Eye (tissue), 1 donor: ENCODE data around the gene WBP1L.

Experiments used
- DNase-seq: peaks from one replicate; pipeline ENCODE4 v3.0.0-alpha.2; 2015

WBP1L gene

DNA sequence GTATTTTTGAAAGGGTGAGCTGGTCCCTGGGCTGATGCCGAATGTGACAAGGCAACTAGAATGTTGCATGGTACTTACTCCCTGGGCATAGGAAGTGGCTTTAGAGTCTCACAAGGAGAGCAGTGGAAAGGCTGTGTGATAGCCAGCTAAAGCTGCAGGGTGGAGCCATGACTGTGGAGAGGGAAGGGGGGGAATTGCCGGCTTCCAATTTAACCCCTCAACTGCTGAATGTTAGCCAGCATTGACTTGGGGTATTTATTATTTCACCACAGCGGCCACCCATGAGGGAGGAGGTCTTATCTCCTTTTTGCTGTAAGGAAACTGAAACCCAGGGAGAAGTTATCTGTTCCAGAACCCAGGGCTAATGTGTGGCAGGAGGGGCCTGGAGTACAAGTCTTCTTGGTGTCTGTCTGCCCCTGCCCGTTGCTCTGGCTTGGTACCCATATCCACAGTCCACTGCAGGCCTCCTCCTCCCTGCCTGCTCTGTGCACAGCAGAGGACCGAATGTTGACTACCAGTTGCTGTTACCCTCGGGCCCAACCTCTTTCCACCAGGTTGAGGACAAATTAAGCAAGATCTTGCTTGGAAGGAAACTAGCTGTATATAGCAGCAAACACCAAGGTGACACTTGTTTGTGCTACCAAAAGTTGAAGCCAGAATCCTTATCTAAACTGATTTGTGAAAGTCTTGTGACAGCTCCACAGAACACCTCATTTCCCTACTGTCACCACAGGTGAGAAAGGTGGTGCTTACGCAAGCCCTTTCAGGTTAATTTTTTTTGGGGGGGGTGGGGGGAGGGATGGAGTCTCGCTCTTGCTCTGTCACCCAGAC lies 37.6 kb downstream of the WBP1L start:
- no peak for DNase-seq

DNA sequence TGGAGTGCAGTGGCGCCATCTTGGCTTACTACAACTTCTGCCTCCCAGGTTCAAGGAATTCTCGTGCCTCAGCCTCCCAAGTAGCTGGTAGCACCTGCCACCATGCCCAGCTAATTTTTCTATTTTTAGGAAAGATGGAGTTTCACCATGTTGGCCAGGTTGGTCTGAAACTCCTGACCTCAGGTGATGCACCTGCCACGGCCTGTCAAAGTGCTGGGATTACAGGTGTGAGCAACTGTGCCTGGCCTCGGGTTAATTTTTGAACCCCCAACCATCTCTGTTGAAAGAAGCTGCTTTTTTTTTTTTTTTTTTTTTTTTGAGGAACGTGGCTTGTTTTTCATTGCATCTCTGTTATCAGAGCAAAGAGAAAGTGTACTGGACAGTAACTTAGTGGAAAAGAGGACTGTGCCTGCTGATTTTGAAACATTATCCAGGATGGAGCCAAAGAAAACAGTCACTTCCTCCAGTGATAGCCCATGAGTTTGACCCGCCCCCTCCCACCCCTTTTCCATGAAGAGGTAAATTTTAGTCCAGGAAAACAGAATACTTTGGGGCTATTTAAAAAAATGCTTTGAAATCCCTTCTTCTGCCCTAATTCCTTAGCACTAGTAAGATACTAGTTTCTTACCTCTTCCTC lies 38.3 kb downstream of the WBP1L start:
- DNase-seq: no peak

DNA sequence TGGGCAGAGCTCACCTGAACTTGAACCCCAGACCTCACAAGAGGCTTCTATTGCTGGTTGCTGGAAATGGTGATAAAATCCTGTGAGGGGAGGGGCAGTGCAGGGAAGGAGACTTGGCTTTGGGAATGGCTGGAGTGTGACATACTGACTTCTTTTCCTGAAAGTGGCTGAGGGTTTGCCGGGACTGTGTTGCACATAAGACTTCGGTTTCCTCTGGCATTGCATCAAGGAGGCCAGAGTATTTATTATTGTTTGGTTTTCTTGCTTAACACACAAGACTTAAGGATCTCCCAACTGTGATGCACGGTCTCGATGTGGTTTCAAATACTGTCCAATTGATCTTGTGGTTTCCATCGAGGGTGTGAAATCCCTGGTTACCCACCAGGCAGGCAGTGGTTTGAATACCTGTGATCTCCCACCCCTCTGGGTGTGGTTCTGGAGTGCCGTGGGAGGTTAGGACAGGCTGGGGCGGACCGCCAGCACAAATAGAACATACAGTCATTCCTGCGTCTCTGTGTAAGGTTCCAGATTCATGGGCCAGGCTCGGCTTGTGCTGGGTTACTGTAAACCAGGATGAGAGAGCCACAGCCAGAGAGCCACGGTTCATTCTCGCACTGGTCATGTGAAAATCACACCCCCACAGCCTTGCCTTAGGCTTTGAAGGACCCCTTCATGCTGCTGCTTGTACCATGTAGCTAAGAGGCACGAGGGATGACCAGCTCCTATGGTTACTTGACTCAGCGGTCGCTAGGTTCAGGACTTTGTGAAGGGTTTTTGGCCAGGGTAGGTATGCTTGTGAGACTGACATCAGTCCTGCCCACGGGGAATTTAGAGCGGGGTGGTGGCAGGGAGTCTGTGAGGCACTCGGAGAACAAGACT lies 39.2 kb downstream of the WBP1L start:
- DNase-seq: no peak

DNA sequence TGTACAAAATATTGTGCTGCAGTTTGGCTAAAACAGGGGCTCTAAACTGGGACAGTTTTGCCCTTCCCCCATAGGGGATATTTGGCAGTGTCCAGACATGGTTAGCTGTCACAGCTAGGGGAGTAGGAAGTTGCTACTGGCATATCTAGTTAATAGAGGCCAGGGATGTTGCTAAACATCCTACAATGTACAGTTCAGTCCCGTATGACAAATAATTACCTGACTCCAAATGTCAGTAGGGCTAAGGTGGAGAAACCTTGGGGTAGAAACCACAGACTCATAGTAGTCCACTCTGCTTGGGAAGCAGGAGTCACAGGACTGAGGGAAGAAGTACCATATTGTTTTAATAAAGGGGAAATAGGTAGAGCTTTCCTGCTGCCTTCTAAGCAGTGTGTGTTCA lies 39.8 kb downstream of the WBP1L start:
- DNase-seq: no peak

DNA sequence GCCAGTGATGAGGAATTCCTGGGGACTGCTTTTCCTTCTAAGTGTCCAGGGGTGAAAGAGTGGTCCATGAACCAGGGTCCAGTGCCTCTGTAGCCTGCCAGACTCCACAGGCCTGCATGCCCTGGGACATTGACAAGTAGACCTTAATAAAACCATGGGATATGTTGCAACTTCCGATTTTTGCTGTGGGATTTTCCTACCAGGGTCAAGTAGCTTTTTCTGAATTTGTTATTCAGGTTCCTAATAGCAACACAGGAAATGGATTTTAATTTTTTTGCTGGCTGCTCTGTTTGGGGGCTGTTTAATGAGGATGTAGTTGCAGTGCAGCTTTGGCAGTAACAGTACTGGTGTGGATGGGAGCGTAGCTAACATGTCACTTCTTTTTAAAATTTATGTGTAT lies 42.1 kb downstream of the WBP1L start:
- no peak for DNase-seq

DNA sequence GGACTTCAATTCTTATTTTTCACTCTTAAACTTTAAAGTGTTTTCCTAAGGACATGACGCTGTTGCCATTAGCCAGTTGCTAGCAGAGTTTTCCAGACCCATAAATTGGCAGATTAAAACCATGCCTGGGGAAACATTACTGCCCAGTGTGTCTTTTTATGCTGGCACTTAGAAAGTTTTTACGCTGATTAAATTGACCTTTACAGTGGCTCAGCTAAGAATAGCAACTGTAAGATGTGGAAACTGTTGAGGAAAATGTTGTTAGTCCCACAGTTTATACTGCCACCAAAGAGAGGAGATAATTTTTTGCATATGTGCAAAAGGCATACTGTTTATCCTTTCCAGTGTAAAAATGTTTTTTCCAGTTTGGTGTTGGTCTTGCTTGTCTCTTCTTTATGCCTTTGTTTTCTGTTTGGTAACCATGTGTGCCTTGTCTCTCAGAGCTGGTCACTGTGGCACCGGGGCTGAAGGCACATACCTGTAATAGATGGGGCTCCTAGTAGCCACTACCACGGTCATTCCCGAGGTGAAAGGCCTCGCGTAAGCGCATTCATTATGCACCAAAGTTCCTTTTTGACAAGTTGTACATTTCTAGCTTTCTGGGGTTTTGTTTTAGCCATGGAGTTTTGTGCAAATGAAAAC lies 48.1 kb downstream of the WBP1L start:
- no peak for DNase-seq

DNA sequence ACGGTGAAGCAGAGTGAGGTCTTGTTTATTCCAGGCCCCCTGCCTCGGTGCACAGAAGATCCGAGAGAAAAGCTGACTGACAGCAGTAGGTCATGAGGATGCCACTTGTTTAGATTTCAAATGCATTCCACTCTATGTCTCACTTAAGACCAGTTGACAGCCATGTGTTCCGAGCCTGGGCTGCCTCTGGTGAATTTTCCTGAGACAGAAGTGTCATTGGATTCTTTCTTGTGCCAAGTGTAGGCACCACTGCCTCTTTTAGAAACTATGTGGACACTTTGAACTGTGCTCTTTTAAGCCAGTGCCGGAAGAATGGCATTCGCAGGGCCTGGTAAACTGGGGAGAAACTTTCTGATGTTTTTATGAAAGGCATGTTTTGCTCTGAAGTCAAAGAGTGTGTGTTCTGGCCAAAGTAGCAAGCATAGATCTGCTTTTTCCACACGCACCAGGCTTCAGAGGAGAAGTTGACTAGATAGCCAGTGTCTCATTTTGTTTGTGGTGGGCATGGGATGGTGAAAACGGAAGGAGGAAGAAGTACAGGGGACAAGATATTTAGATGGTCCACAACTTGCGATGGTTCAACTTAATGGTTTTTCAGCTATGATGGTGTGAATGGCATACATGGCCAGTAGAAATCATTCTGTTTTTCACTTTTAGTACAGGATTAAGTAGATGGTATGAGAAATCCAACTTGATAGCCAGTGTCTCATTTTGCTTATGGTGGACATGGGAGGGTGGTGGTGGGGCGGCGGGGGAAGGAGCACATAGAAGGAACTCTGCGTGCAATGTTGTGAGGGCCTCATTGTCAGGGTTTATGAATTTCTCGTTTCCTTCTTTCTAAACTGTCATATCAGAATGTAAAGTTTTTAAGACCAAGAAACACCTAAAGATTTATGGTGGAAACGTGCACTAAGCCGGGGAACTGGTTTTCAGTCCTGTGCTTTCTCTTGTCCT lies 52.0 kb downstream of the WBP1L start:
- DNase-seq: no peak

DNA sequence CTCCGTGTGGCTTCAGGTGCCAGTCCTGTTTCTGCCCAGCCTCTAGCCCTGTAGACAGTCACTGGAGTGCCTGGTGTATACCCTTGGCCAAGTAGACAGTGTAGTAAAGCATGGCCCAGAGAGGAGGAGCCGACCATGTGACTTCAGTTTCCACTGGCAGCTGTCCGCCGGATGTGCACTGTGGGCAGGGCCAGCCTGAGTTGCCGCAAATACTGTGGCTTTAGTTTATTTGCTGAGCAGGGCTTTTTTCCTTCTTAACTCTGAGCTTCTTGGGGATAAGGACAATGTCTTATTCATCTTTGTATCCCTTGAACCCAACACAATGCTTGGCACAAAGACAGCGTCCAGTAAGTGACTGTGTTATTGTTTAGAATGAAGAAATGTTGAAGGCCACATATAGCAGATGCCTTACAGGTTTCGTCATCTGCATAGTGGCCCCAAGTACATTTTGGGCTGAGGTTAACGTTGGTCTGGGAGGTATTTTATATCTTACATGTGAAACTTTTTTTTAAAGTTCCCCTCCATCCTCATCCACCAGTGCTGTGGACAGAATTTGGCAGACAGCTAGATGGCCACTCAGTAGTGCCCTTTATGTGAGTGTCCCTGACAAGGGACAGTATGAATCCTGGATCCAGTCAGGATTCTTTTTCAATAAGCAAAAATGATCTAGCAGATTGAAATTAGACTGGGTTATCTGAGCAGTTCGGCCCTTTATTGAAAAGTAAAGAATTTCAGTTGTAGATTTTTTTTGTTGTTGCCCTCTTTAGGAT lies 52.8 kb downstream of the WBP1L start:
- DNase-seq: no peak

DNA sequence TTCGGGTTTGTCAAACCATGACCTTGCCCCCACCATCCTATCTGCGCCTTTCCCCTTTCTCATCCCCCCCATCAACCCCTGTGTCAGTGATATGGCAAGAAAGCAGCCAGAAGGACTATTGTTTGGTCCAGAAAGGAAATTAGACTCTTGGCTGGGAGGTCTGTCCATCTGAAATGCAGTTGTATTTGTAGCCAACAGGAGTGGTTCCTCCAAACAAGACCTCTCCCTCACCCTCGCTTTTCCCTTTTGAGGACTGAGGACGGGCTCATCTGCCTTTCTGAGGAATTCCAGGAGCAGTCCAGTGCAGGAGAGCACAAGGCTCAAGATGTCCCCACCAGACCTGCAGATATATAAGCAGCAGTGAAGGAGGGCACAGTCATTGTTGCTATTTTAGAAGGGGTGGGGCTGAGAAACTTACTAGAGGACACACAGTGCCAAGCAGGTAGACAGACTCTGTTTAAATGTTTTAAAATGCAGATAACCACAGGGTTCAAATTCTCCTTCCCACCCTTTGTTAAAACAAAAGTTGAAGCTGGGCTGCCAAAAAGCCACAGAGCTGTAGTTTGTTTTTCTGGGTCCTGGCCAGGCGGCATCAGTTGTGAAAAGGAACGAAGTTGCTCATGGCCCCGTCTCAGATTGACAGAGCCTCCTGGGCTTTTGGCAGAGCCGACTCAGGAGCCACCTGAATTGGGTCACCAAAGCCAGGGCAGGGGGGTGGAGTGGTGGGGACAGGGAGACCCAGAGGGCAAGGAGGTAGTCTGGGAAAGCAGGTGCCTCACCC lies 56.1 kb downstream of the WBP1L start:
- DNase-seq: no peak

DNA sequence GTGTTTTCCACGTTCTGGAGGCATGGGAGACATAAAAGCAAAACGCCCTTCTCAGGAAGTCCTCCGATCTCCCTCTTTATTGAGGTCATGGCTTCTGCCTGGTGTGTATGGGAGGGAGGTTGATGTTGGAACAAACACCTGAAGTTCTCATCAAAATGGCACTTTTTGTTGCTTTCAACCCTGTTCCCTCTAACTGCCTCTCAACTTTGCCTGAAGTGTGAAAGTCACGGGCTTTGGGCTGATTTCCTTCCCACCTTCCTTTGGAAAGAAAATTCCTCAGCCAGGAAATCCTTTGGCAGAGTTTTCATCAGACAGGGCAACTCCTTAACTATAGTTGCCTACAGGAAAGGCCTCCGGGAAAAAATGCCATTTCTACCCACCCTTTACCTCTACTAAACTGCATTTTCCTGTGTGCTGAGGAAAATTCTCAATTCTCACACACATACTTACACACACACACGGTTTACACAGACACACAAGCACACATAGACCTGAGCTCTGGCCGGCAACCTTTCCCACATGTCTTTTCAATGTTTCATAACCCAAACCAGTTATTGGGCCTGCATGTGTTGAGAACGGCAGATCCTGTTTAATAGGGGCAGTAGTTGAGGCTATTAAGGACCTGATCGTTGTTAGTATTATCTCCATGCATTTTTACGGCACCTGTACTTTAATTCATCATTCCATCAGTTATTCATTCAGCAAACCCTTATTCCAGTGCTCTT lies 57.0 kb downstream of the WBP1L start:
- no peak for DNase-seq

DNA sequence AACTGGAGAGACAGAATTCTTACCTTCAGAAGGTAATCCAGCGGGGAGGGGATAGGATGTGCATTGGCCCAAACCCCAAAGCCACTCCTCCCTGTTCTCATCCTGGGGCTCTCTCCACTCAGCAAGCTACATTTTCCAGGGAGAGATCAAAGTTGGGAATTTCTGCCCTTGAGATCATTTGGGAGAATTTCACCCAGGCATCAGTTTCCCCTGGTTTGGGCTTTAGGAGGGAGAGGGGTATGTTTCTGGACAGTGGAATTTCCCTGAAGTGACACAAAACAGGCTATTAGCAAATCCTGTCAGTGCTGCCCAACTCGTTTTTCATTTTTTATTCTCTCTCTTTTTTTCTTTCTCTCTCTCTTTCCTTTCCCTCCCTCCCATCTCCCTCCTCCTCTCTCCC lies 57.7 kb downstream of the WBP1L start:
- DNase-seq: no peak

DNA sequence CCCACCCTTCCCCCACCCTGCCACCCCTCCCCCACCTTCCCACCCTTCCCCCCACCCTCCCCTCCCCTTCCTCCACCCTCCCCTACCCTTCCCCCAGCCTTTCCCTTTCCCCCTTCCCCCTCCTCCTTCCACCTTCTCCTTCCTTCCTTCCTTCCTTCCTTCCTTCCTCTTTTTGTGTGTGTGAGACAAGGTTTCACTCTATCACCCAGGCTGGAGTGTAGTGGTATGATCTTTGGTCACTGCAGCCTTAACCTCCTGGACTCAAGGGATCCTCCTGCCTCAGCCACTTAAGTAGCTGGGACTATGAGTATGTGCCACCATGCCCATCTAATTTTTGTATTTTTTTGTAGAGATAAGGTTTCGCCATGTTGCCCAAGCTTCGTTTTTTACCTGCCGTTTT lies 58.2 kb downstream of the WBP1L start:
- DNase-seq: no peak

DNA sequence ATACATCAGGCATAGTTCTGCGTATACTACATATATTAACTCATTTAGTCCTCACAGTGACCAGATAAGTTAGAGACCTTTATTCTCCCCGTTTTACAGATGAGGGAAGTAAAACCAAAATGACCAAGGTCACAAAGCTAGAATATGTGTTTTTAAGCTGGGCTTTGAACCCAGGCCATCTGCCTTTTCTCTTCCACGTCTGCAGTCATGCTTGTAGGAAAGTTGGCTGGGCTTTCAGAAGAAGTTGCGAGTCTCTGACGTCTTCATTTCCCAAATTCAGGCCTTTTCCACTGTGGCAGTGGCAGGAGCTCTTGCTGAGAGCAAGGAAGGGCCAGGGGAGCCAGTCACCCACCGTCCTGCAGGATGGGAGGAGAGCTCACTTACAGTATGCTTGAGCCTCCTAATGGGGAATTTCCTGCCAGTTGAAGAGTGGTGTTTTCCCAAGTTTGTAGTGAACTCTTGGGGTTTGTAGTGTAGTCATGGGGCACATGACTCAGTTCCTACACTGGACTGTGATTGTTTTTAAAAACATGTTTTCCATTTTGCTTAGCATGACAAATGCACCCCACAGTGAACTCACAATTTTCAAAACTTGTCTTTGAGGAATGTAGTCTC lies 59.3 kb downstream of the WBP1L start:
- DNase-seq: no peak

DNA sequence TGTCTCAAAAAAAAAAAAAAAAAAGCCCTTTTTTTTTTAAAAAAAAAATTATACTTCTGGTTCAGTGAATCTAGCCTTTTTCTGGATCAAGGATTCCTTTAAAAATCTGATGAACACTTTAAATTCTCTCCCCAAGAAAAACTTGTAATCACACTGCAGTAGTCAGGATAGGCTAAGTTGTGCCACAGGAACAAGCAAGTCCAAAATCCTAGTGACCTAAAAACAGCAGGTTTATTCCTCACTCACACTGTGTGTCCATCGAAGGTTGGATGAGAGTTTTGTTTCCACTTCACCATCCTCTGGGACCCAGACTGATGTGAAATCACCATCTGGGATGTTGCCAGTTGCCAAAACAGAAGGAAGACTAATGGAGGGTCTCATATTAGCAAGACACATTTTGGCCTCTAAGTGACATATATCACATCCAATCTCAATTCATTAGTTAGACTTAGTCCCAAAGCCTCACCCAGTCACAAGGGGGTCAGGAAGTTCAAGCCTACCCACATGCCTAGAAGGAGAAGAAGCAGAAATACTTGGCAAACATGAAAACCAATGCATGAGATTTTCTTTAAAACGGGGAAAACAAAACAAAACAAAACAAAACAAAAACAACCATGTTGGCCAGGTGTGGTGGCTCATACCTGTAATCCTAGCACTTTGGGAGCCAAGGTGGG lies 60.8 kb downstream of the WBP1L start:
- DNase-seq: no peak

DNA sequence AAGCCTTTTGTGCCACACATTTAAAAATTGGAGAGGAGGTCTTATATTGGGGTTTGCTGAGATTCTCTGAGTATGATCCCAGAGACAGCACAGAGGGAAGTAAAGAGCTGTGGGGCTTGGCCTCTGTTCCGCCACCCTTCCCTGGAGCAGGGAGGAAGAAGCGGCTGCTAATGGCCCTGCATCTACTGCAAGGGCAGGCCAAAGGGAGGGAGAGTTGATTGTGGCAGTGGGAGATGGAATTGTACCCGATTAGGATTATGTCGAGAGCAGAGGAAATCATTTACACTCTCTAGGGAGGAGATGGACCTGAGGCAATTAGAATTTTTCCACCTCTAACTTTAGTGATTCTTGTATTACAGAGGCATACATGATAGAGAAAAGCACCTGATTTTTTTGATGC lies 64.6 kb downstream of the WBP1L start:
- no peak for DNase-seq

DNA sequence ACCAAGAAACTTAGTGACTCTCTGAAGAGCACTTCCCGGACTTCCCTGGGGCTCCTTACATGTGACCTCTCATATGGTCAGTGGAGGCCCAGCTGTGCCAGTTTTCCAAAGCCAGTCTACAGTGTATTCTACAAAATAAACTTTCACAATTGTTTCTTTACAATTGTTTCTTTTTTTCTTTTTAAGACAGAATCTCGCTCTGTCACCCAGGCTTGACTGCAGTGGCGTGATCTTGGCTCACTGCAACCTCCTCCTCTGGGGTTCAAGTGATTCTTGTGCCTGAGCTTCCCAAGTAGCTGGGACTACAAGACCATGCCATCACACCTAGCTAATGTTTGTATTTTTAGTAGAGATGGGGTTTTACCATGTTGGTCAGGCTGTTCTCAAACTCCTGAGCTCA lies 67.6 kb downstream of the WBP1L start:
- no peak for DNase-seq

DNA sequence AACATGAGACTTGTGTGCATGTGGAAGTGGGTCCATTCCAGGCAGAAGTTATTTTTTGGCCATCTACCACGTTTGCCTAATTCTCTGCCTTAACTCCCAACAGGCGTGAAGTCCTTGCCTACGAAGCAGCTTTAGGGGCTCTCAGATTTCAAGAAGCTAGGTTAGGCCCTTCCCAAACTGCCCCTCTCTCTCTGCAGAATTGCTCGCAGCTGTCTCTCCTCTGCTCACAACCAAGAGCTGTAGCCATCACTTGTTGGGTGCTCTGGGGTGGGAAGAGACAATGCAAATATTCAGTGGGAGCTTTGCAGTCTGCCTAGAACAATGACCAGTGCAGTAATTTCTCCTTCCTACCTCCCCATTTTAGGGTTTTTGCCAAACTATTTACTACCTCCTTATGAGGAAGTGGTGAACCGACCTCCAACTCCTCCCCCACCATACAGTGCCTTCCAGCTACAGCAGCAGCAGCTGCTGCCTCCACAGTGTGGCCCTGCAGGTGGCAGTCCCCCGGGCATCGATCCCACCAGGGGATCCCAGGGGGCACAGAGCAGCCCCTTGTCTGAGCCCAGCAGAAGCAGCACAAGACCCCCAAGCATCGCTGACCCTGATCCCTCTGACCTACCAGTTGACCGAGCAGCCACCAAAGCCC lies 68.6 kb downstream of the WBP1L start:
- no peak for DNase-seq

DNA sequence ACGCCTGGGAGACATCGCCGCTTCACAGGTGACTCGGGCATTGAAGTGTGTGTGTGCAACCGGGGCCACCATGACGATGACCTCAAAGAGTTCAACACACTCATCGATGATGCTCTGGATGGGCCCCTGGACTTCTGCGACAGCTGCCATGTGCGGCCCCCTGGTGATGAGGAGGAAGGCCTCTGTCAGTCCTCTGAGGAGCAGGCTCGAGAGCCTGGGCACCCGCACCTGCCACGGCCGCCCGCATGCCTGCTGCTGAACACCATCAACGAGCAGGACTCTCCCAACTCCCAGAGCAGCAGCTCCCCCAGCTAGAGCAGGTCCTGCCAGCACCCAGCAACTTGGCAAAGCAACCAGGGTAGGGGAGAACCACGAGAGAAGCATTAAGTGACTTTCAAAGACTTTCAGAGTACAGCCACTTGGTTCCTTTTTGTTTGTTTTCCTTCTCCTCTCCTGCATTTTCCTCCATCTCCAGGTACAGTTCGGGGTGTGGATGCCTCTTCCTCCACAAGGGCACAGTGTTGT lies 69.3 kb downstream of the WBP1L start:
- DNase-seq: no peak
